Retina (tissue), 1 donor: ENCODE results near the gene CAMK2D.

Source experiments
- DNase-seq: peaks from one replicate; pipeline ENCODE4 v3.0.0-alpha.2; 2016

Gene CAMK2D

DNA sequence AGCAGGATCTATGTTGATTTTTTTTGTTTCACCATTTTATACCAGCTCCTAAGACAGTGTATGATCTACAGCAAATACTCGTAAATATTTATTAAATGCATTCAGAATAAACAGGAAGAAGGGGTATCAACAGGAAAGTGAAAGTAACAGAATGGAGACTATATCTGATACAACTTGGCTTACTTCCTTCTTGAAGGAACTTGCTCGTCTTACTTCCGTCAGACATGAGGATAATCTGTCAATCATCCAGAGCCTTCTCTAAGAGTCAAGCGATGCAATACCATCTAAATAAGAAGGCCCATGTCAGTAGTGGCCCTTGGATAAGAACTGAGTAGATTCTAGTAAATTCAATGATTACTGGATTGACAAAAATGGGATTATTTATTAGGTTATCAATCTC is 84.2 kb downstream of the CAMK2D start:
- no peak for DNase-seq

DNA sequence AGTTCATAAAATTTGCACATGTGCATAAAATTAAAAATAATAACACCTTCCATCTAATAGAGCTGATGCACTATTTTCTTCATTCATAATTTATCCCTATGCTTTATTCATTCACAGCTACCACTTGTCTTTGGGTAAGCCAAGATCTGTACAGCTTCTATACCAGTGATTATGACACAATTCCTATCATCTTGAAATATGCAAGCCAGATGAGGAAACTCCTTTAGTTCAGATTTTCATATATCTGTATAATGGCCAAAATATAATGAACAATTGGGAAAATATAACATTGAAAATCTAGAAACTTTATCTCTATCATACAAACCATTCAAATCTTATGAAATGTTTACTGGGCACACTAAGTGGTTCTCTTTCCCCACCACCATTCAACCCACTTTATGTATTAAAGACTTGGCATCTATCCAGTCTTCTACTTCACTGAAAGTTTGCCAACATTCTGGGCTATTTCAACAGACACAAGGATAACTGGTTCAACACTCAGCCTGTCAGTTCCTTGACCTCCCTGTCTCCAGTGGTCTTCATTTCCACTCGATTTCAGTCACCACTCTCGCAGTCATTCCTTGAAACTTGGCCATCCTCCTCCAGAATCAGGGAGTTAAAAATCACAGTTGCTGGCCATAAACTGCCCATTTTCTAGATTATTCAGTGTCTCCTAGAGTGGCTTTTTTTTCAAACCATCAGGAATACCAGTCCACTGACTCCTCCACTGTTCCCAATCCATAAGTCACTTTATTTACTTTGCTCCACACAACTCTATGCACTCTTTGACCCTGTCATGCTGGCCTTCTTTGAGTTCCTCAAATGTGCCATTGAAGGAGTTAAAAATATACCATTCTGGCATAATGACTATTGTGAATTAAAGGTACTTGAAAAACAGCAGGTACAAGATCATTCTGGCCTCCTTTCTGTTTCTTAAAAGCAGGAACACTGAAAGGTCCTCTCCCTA is 85.5 kb downstream of the CAMK2D start:
- no peak for DNase-seq

- DNase-seq = peak; percentile 27
These were observed 86.8 kb downstream of the CAMK2D start for GRCh38 chr4:113674733-113675132.

DNA sequence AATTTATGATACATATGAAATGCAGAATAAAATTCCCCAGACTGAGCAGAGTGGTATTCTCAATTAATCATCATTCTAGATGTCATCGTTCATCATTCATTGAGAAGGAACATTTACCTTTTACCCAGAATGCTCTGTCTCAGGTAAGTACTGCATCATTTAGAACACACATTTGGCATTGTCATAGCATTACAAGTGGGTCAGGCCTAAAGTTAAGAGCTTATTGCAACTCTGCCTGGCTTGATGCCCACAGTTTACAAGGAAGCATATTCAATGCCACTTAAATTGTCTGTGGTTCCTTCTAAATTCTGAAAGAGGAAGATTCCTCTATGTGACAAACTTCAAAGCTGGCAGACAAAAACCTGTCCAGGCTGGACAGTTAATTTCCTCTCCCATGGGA is 87.3 kb downstream of the CAMK2D start:
- no peak for DNase-seq

- DNase-seq = no peak
These were observed 88.1 kb downstream of the CAMK2D start for GRCh38 chr4:113673450-113673849.

DNA sequence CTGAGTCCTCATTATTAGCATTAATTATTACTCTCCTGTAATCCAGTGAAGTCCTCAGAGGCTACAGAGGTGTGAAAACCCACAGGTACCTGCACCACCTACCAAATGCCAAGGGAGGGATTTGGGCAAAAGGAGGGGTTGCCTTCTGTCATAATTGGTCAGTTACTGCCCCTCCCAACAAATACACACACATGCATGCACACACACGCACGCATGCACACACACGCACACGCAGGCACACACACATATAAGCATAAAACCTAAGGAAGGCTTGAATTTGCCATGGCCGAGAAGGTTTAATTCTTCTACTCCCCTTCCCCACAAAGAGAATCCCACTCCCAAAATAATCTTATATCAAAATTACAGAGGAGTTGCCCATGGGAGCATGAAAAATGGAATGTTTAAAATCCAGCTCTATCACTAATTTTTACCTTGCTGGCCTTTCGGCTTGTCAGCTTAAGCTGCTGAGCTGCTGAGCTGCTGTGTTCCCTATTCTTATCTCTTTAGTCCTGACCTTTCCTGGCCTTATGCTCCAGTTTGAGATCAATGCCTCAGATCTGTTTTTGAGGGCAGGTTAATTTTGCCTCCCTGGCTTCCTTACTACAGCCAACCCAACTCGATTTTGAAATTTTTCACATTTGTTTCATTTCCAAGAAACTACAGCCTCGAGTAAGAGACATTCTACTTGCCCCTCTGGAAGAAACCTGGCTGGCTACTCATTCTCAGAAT is 95.0 kb downstream of the CAMK2D start:
- DNase-seq = no peak

DNA sequence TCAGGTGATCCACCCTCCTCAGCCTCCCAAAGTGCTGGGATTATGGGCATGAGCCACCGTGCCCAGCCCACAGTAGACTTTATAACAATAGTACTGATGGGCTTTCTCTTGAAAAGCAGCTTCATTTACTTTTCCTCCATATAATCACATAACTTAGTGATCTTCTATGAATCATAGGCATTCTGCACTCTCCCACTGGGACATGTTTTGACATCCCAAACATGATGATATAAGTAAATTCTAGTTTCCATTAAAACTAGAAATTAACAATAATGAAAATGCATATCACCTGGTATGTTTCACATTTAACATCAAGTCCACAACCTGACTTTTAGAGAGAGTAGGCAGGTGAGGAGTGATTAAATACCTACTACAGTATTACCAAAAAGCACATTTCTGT is 96.5 kb downstream of the CAMK2D start:
- no peak for DNase-seq

GRCh38 chr4:113662581-113662980 is 99.0 kb downstream of the CAMK2D start:
- DNase-seq = no peak

- DNase-seq = no peak
These were observed 102.4 kb downstream of the CAMK2D start for GRCh38 chr4:113659127-113659526.

GRCh38 chr4:113657586-113658233 is 103.8 kb downstream of the CAMK2D start:
- no peak for DNase-seq

- no peak for DNase-seq
These were observed 107.7 kb downstream of the CAMK2D start for GRCh38 chr4:113653871-113654270.

GRCh38 chr4:113646442-113646822 is 115.1 kb downstream of the CAMK2D start:
- DNase-seq = no peak

DNA sequence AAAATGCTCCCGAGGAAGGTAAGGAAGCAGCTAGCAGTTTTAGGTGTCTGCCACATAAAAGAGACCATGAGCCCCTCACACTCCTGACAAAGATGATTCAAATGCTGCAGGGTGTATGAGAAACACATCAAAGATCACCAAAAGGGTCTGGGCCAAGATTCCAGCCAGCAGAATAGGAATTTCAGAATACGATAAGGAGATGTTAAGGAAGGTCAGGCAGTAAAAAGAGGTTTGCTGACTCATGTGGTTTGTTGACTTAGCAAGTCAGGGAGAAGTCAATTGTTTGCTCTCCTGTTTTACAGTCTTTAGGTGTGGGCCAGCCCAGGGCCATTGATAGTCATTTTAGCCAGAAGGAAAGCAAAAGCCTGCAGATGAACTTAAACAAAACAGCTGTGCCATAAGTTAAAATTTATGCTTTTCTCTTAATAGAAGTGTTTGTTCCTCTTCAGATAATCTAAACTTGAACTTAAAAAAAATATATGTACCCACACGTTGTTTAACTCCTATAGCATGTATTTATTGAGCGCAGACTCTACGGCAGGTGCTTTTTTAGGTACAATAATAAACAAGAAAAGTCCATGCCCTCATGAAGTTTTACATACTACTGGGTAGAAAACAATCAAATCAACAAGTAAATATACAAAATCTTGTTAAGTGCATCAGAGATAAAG is 115.6 kb downstream of the CAMK2D start:
- DNase-seq = no peak

DNA sequence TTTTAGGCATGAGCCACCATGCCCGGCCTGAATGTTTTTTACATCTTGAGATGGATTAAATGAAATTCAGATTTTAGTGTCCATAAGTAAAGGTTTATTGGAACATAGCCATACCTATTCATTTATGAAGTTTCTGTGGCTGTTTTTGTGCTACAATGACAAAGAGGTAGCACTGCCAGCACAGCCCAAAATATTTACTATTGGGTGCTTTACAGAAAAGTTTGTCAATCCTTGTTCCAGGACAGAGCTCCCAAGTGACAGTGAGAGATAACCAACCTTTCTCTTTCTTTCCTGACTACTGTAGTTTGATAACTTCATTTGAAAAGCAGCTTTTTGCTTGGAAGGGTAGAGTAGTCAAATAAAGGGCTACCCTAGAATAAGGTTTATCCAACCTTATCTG is 116.2 kb downstream of the CAMK2D start:
- DNase-seq = no peak

GRCh38 chr4:113644398-113644797 is 117.1 kb downstream of the CAMK2D start:
- no peak for DNase-seq

DNA sequence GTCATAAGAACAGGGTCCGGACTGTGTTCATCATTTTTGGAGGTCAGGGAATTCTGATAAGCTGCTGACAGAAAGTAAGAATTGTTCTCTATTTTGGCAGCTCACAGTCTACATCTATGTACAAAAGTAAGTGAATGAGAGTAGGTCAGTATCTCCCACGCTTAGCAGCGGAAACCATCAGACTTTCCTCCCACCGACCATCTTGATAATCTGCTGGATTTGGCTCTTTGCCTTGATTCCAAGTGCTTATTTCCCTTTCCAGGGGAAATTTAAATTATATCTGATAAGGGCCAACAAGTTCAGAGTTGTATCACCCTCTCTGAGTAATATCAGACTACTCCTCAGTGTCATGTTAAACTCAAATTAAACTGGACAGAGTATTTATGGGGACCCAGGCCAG is 118.0 kb downstream of the CAMK2D start:
- no peak for DNase-seq

- no peak for DNase-seq
These were observed 120.5 kb downstream of the CAMK2D start for GRCh38 chr4:113641025-113641431.

GRCh38 chr4:113639326-113639725 is 122.2 kb downstream of the CAMK2D start:
- no peak for DNase-seq

DNA sequence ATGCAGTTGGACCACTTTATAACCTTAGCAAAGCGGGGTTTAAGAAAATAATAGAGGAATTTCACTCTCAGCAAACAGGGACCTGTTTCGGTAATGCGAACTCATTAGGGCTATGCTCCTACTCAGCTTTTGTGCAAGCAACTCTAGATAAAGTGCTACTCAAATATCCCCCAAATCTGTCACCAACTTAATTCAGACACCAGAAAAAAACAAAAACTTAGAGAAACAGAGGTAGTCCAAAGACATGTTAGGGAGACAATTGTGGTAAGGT is 123.0 kb downstream of the CAMK2D start:
- no peak for DNase-seq

DNA sequence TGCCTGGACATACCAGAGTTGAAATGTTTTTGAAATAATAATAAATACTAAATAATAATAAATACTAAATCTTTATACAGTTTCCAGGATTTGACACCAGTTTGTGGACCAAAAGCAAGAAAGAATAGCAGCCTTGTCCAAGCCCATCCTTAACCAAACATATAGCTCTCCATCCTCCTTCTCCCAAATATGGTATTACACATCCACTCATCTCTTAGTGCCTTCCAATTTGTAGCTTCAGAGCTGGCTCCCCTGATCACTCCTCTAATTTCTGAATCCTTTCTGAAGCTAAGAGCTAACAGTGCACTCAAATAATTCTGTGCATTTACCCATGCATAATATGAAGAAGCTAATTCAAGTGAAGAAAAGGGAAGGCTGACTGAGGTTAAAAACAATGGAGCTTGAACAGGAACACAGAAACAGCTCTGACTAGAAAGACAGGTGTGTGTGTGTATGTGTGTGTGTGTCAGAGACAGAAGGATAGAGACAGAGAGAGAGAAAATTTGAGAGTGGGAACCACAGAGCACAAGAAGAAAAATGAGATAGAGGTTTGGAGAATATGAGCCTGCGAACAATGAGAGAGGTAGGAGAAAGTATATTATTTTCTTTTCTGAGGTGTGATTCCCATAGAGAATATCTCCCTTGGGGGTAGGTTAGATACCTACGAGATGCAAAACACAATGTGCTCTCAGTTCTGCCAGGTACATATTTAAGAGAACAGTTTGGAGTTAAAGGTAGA is 123.5 kb downstream of the CAMK2D start:
- peak; percentile 49 for DNase-seq

- DNase-seq = no peak
These were observed 124.2 kb downstream of the CAMK2D start for GRCh38 chr4:113637363-113637762.

DNA sequence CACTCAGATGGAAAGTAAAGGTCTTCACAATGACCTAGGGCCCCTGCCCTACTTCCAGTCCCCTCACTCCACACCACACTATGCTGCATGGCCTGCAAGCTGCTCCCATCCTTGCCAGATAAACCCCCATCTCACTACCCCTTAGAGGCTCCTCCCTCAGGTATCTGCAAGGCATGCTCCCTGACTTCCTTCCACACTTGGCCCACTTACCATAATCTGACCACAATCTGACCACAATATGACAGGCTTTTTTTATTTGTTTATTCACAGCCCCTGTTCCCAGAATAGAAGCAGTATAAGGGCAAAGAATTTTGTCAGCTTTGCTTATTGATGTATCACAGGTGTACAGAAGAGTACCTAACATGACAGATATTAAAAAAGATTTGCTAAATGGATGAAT is 124.7 kb downstream of the CAMK2D start:
- DNase-seq = no peak

GRCh38 chr4:113636438-113636818 is 125.1 kb downstream of the CAMK2D start:
- DNase-seq = no peak
